HepG2 (cell line): ENCODE measurements around the gene DICER1. TPM values are rescaled to one million over a fixed set of nuclear protein-coding genes. Genes with fewer than 3 reads are reported as not detected.

Experiments used
- CC2D1A ChIP-seq: sonication (generic); formaldehyde crosslinking; IDR thresholded peaks from 2 replicates; pipeline ENCODE4 v1.8.1; 2023; ENCODE audit warnings: mild to moderate bottlenecking, missing genetic modification reagents
- DMAP1 ChIP-seq: IDR thresholded peaks from 2 replicates; pipeline ENCODE4 v1.6.1; 2016
- KDM5A ChIP-seq: fragments of 200-600 bp; sonication (generic); IDR thresholded peaks from 2 replicates; pipeline ENCODE4 v1.7.0; 2018; ENCODE audit warnings: antibody characterized with exemption, mild to moderate bottlenecking, low read length, borderline replicate concordance
- LCORL ChIP-seq, 2 experiments: fragments of 450-650 bp in 1 of 2; sonication (generic) in 1 of 2; formaldehyde crosslinking in 1 of 2; IDR thresholded peaks; 2 replicates each; pipeline versions ENCODE4 v1.5.0 to v1.6.1; 2017 to 2020; ENCODE audit warnings: antibody characterized with exemption in 1 of 2, missing genetic modification reagents in 1 of 2
- PITX1 ChIP-seq: sonication (generic); formaldehyde crosslinking; IDR thresholded peaks from 2 replicates; pipeline ENCODE4 v1.5.1; 2020; ENCODE audit warnings: mild to moderate bottlenecking, missing genetic modification reagents
- SALL1 ChIP-seq: sonication (generic); formaldehyde crosslinking; IDR thresholded peaks from 2 replicates; pipeline ENCODE4 v1.8.0; 2022; ENCODE audit warnings: mild to moderate bottlenecking, missing genetic modification reagents
- ZNF205 ChIP-seq: IDR thresholded peaks from 2 replicates; pipeline ENCODE4 v1.6.1; 2018; ENCODE audit warnings: missing biosample characterization, missing genetic modification reagents
- ZNF496 ChIP-seq: sonication (generic); formaldehyde crosslinking; IDR thresholded peaks from 2 replicates; pipeline ENCODE4 v1.8.1; 2023; ENCODE audit warnings: mild to moderate bottlenecking, moderate library complexity, missing genetic modification reagents; ENCODE audit not compliant: insufficient replicate concordance
- ZNF564 ChIP-seq: sonication (generic); formaldehyde crosslinking; IDR thresholded peaks from 2 replicates; pipeline ENCODE4 v1.8.1; 2023; ENCODE audit warnings: mild to moderate bottlenecking, missing genetic modification reagents
- ZSCAN22 ChIP-seq: sonication (generic); formaldehyde crosslinking; IDR thresholded peaks from 2 replicates; pipeline ENCODE4 v1.4.0; 2020; ENCODE audit warnings: mild to moderate bottlenecking, missing genetic modification reagents
- polyA plus RNA-seq, 8 experiments: library from polyadenylated mRNA; depleted of rRNA in 3 of 8; stranded (reverse) in 7 of 8; unstranded in 1 of 8; fragments of >200 nt; fragmentation: Illumina TruSeq in 4 of 8; extraction: Trizol in 4 of 8; gene quantifications; 2 replicates each; pipeline versions ENCODE4 v1.2.1 to v1.2.3, GENCODE V29; 2011 to 2016; ENCODE audit warnings: low read depth in 4 of 8, missing spikeins in 1 of 8, mixed read lengths in 1 of 8; ENCODE audit not compliant: insufficient read depth in 1 of 8
- total RNA-seq, 5 experiments: library from RNA; depleted of rRNA; stranded (reverse); fragments of >200 nt; fragmentation: Illumina TruSeq; extraction: Trizol; gene quantifications; 2 replicates each; pipeline ENCODE4 v1.2.3, GENCODE V29; 2016; ENCODE audit warnings: low read depth in 1 of 5
- TF ChIP-seq, protein P1 (sequence below): sonication (generic); formaldehyde crosslinking; IDR thresholded peaks from 2 replicates; pipeline ENCODE4 v1.4.0; 2020; ENCODE audit warnings: mild to moderate bottlenecking, missing genetic modification reagents
- TF ChIP-seq, protein P2 (sequence below): sonication (generic); formaldehyde crosslinking; IDR thresholded peaks from 2 replicates; pipeline ENCODE4 v1.4.0; 2020; ENCODE audit warnings: missing genetic modification reagents
- TF ChIP-seq, protein P3 (sequence below): sonication (generic); formaldehyde crosslinking; IDR thresholded peaks from 2 replicates; pipeline ENCODE4 v1.8.1; 2023; ENCODE audit warnings: mild to moderate bottlenecking, inconsistent platforms, moderate library complexity, missing genetic modification reagents, borderline replicate concordance

DICER1 gene
- total and polyA plus RNA-seq, 2 of the 13 experiments (the other 11 are each of a cell fraction or from before 2014, with no cell fraction given), result 31.8 to 61.9 TPM

DNA sequence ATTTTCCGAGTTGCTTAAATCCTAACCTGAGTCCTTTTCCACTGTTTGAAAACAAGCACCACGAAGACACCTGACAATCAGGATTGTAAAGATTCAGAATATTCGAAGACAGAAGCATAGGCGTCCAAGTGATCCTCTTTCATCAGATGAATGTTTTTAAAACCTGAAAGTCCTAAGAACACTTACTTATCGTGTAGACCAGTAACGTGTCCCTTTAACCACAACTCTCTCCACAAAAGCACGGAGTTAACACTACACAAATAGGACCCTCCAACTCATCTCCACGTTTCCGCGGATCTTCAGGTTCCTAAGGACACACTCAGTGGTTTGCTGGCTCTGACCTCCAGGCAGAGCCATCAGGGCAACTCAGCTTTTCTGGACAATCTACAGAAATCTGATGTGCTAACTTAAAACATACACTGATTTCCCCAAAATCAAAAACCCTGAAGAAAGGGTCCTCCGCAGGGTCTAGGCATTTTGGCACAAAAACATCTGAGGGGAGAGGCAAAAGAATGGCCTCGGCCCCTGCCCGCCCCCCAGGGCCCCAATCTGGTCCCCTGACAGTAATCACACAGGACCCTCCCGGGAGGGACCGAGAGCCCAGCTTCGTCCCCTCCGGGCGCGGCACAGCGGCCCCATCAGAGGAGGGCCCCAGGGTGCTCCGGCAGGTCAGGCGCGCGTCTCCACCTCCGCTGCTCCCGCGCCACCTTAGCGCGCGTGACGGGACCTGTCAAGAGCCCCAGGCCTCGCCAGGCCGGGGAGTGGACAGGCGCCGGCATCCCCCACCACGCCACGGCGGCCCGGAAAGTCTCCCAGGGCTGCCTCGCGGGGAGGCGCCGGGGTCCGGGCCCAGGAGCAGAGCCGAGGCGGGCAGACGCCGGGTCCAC, 925 bp downstream of the DICER1 start (continued):
- TF ChIP-seq ZSCAN22 (CRISPR knock-in tag) (no peak), ZNF496 (no peak), ZNF205 (CRISPR knock-in tag) (0 out of 2 replicates have a peak, but pooled peaks have one; percentile 27), LCORL (IDR thresholded peaks at IDR 0.05) (no peak), LCORL (CRISPR knock-in tag; IDR thresholded peaks at IDR 0.05) (peak; percentile 60), CC2D1A (CRISPR knock-in tag) (no peak), PITX1 (CRISPR knock-in tag) (no peak), SALL1 (0 out of 2 replicates have a peak, but pooled peaks have one; percentile 3), DMAP1 (peak; percentile 44; the same call in 1 of the 2 replicates), KDM5A (0 out of 2 replicates have a peak, but pooled peaks have one; percentile 18), ZNF564 (CRISPR knock-in tag) (peak; percentile 22; the same call in 1 of the 2 replicates)
- TF ChIP-seq, protein P1, sequence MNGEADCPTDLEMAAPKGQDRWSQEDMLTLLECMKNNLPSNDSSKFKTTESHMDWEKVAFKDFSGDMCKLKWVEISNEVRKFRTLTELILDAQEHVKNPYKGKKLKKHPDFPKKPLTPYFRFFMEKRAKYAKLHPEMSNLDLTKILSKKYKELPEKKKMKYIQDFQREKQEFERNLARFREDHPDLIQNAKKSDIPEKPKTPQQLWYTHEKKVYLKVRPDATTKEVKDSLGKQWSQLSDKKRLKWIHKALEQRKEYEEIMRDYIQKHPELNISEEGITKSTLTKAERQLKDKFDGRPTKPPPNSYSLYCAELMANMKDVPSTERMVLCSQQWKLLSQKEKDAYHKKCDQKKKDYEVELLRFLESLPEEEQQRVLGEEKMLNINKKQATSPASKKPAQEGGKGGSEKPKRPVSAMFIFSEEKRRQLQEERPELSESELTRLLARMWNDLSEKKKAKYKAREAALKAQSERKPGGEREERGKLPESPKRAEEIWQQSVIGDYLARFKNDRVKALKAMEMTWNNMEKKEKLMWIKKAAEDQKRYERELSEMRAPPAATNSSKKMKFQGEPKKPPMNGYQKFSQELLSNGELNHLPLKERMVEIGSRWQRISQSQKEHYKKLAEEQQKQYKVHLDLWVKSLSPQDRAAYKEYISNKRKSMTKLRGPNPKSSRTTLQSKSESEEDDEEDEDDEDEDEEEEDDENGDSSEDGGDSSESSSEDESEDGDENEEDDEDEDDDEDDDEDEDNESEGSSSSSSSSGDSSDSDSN (CRISPR knock-in tag), result peak; percentile 75; the same call in 1 of the 2 replicates
- TF ChIP-seq, protein P2, sequence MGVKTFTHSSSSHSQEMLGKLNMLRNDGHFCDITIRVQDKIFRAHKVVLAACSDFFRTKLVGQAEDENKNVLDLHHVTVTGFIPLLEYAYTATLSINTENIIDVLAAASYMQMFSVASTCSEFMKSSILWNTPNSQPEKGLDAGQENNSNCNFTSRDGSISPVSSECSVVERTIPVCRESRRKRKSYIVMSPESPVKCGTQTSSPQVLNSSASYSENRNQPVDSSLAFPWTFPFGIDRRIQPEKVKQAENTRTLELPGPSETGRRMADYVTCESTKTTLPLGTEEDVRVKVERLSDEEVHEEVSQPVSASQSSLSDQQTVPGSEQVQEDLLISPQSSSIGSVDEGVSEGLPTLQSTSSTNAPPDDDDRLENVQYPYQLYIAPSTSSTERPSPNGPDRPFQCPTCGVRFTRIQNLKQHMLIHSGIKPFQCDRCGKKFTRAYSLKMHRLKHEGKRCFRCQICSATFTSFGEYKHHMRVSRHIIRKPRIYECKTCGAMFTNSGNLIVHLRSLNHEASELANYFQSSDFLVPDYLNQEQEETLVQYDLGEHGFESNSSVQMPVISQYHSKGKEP (CRISPR knock-in tag), result no peak
- TF ChIP-seq, protein P3, sequence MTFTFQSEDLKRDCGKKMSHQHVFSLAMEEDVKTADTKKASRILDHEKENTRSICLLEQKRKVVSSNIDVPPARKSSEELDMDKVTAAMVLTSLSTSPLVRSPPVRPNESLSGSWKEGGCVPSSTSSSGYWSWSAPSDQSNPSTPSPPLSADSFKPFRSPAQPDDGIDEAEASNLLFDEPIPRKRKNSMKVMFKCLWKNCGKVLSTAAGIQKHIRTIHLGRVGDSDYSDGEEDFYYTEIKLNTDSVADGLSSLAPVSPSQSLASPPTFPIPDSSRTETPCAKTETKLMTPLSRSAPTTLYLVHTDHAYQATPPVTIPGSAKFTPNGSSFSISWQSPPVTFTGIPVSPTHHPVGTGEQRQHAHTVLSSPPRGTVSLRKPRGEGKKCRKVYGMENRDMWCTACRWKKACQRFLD, result no peak
